GM18511 (cell line): ENCODE data around the gene POMT2.
"Not testable (repeated sequence)": the region's sequence is repeated elsewhere in the genome, so short reads cannot be mapped to it uniquely, and the experiment has no call there.

Experiments
- ATAC-seq: cut with Tn5 transposase; IDR thresholded peaks from one replicate; pipeline ENCODE4 v1.9.1; 2021; ENCODE audit warnings: mild to moderate bottlenecking, moderate library complexity; ENCODE audit not compliant: unreplicated experiment

POMT2 gene

GRCh38 chr14:77325746-77326094 is 5.0 kb upstream of the POMT2 start:
- ATAC-seq: no peak

- ATAC-seq: no peak
Measured at GRCh38 chr14:77324816-77325745, 4.4 kb upstream of the POMT2 start.

- no peak for ATAC-seq
Measured at GRCh38 chr14:77324289-77324688, 3.6 kb upstream of the POMT2 start.

- ATAC-seq: no peak
Measured at GRCh38 chr14:77323571-77323970, 2.9 kb upstream of the POMT2 start.

GRCh38 chr14:77322951-77323350 is 2.3 kb upstream of the POMT2 start:
- ATAC-seq: no peak

GRCh38 chr14:77322250-77322902 is 1.7 kb upstream of the POMT2 start:
- ATAC-seq: no peak

- ATAC-seq: no peak
Measured at GRCh38 chr14:77319422-77319821, 1.3 kb downstream of the POMT2 start.

- ATAC-seq: not testable (repeated sequence)
Measured at GRCh38 chr14:77318756-77319155, 1.9 kb downstream of the POMT2 start.

- no peak for ATAC-seq
Measured at GRCh38 chr14:77318006-77318553, 2.6 kb downstream of the POMT2 start.

- no peak for ATAC-seq
Measured at GRCh38 chr14:77316872-77317301, 3.8 kb downstream of the POMT2 start.

GRCh38 chr14:77316195-77316505 is 4.5 kb downstream of the POMT2 start:
- ATAC-seq: no peak

GRCh38 chr14:77314539-77315457 is 5.9 kb downstream of the POMT2 start:
- no peak for ATAC-seq

- no peak for ATAC-seq
Measured at GRCh38 chr14:77314043-77314442, 6.6 kb downstream of the POMT2 start.

GRCh38 chr14:77313371-77313770 is 7.3 kb downstream of the POMT2 start:
- ATAC-seq: no peak

GRCh38 chr14:77311217-77311616 is 9.5 kb downstream of the POMT2 start:
- ATAC-seq: no peak

- ATAC-seq: no peak
Measured at GRCh38 chr14:77310026-77310425, 10.7 kb downstream of the POMT2 start.

- no peak for ATAC-seq
Measured at GRCh38 chr14:77309131-77309530, 11.6 kb downstream of the POMT2 start.

GRCh38 chr14:77306851-77307496 is 13.7 kb downstream of the POMT2 start:
- ATAC-seq: no peak

GRCh38 chr14:77306416-77306815 is 14.3 kb downstream of the POMT2 start:
- ATAC-seq: no peak

GRCh38 chr14:77305696-77306095 is 15.0 kb downstream of the POMT2 start:
- no peak for ATAC-seq
